ENCODE results near the gene ERBIN.
"Not testable (repeated sequence)": the region's sequence is repeated elsewhere in the genome, so short reads cannot be mapped to it uniquely, and the experiment has no call there.

The ERBIN gene

GRCh38 chr5:65926276-65926783 lies at the start of gene ERBIN:
TSS of gene ERBIN (plus strand) at chr5:65926575. CDS start at chr5:65992719, 66,144 bp downstream.
- peak within 1 kb of the TSS; percentile 64 for H3K4me3 ChIP-seq (ENCODE audit: low read depth, low read length)
- no peak for DNase-seq (ENCODE audit: low read depth)
- no peak for TF ChIP-seq CTCF (IDR thresholded peaks at IDR 0.05; ENCODE audit: control insufficient read depth, extremely low read depth, insufficient read depth)

- no peak overlapping the region for H3K4me3 ChIP-seq (ENCODE audit: low read depth, low read length)
- DNase-seq (ENCODE audit: low read depth), result no peak
- TF ChIP-seq CTCF (IDR thresholded peaks at IDR 0.05; ENCODE audit: control insufficient read depth, extremely low read depth, insufficient read depth), result no peak
Measured at GRCh38 chr5:65876970-65877369, 49.4 kb upstream of the ERBIN start.

- H3K4me3 ChIP-seq (ENCODE audit: low read depth, low read length); DNase-seq (ENCODE audit: low read depth): not testable (repeated sequence)
Measured at GRCh38 chr5:65879668-65880256, 46.6 kb upstream of the ERBIN start.

GRCh38 chr5:65880496-65881072 lies 45.8 kb upstream of the ERBIN start:
- TF ChIP-seq CTCF (IDR thresholded peaks at IDR 0.05; ENCODE audit: control insufficient read depth, extremely low read depth, insufficient read depth), result no peak
- DNase-seq (ENCODE audit: low read depth), result no peak
- no peak overlapping the region for H3K4me3 ChIP-seq (ENCODE audit: low read depth, low read length)

- no peak for DNase-seq (ENCODE audit: low read depth)
- TF ChIP-seq CTCF (IDR thresholded peaks at IDR 0.05; ENCODE audit: control insufficient read depth, extremely low read depth, insufficient read depth), result no peak
Measured at GRCh38 chr5:65882278-65882677, 44.1 kb upstream of the ERBIN start.

GRCh38 chr5:65883461-65883860 lies 42.9 kb upstream of the ERBIN start:
- no peak for TF ChIP-seq CTCF (IDR thresholded peaks at IDR 0.05; ENCODE audit: control insufficient read depth, extremely low read depth, insufficient read depth)
- no peak for DNase-seq (ENCODE audit: low read depth)
- no peak overlapping the region for H3K4me3 ChIP-seq (ENCODE audit: low read depth, low read length)

More at GRCh38 chr5:65882278-65882677, 44.1 kb upstream of the ERBIN start:
- no peak overlapping the region for H3K4me3 ChIP-seq (ENCODE audit: low read depth, low read length)

GRCh38 chr5:65886387-65886786 lies 40.0 kb upstream of the ERBIN start:
- no peak for TF ChIP-seq CTCF (IDR thresholded peaks at IDR 0.05; ENCODE audit: control insufficient read depth, extremely low read depth, insufficient read depth)
- DNase-seq (ENCODE audit: low read depth), result no peak

GRCh38 chr5:65892024-65892423 lies 34.4 kb upstream of the ERBIN start:
- DNase-seq (ENCODE audit: low read depth); H3K4me3 ChIP-seq (ENCODE audit: low read depth, low read length): not testable (repeated sequence)

More at GRCh38 chr5:65886387-65886786, 40.0 kb upstream of the ERBIN start:
- H3K4me3 ChIP-seq (ENCODE audit: low read depth, low read length), result no peak overlapping the region
